ENCODE data around the gene DDX51.
A peak's percentile ranks its signal among the peaks of the same experiment; 100 is the strongest.

Gene DDX51

DNA sequence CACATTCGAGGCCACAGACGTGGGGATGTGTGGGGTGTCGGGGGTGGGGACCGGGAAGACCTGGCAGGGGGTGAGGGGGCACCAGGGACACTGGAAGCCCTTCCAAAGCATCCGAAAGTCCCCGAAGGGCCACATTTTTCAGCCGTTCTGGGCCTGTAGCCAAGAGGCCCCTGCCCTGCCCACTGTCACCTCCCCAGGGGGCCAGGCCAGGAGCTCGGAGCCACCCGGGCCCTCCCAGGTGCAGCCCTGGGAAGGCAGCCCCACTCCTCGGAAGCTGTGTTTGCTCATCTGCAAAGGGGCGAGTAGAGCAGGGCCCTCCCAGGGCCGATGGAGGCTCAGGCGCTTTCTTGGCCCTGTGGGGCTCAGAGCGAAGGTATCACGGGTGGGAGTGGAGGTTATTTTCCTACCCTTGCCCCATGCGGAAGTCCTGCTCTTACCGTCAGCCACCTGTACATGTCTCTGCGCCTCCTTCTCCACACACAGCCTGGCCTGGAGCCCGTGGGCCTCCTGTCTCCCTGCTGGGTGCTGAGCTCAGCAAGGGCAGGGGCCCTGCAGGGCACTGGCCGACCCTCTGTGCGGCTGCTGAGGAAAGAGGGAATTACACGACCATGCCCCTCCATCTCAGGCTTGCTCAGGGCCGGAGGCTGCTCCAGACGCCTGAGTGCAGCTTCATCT is 27.3 kb upstream of the DDX51 start:
- Histone ChIP-seq H3K27ac (ENCODE audit: low read length, poor library complexity, severe bottlenecking) (no peak overlapping the region), H3K79me1 (replicated peaks; ENCODE audit: low read length, poor library complexity, severe bottlenecking) (no peaks in the 10 kb centered on the region), H2AK5ac (ENCODE audit: low read length, severe bottlenecking) (no peak overlapping the region), H3K36me3 (ENCODE audit: control insufficient read depth in 1 of 2, insufficient read depth in 2 of 2, low read depth in 1 of 2, low read length in 2 of 2) (peaks cover 0 to 3% of the 10 kb centered on the region in 2 experiments), H3K4ac (ENCODE audit: low read depth in 1 of 2, low read length in 2 of 2) (no peak overlapping the region), H3K14ac (ENCODE audit: low read length in 2 of 2) (no peak overlapping the region), H3K4me1 (ENCODE audit: control insufficient read depth, insufficient read depth, low read depth, low read length) (peaks cover 1% of the 10 kb centered on the region), H2BK12ac (ENCODE audit: low read length in 2 of 2) (no peak overlapping the region), H3K9ac (ENCODE audit: low read length) (no peak overlapping the region), H3K27me3 (ENCODE audit: control insufficient read depth in 1 of 2, insufficient read depth in 1 of 2, low read length in 2 of 2) (peaks cover 18 to 83% of the 10 kb centered on the region in 2 experiments), H2AFZ (ENCODE audit: low read depth, low read length) (no peak overlapping the region), H3K23ac (ENCODE audit: low read length in 2 of 2) (peak overlapping the region in 1 of 2 experiments; percentile 28), H2BK15ac (ENCODE audit: low read depth, poor library complexity, severe bottlenecking) (no peak overlapping the region), H3K18ac (ENCODE audit: low read depth in 1 of 2, low read length in 2 of 2) (no peak overlapping the region), H4K8ac (ENCODE audit: low read length) (no peak overlapping the region), H3K9me3 (ENCODE audit: control insufficient read depth, low read length) (no peaks in the 10 kb centered on the region), H4K91ac (ENCODE audit: low read length) (no peak overlapping the region), H2BK120ac (ENCODE audit: low read depth, low read length) (no peak overlapping the region), H3K4me2 (ENCODE audit: low read length, poor library complexity, severe bottlenecking) (no peak overlapping the region), H2BK5ac (ENCODE audit: low read depth, low read length, poor library complexity, severe bottlenecking) (no peak overlapping the region), H3K4me3 (ENCODE audit: insufficient read depth in 1 of 2, low read depth in 1 of 2, low read length in 2 of 2) (no peak overlapping the region)
- 77% methylated on average over 24 of the region's 24 CpGs for WGBS
- no peak for DNase-seq

GRCh38 chr12:132170637-132171292 is 26.6 kb upstream of the DDX51 start:
- H3K9me3 ChIP-seq (ENCODE audit: control insufficient read depth, low read length), result no peaks in the 10 kb centered on the region
- no peak overlapping the region for H3K23ac ChIP-seq (ENCODE audit: low read length in 2 of 2)
- H2BK12ac ChIP-seq (ENCODE audit: low read length in 2 of 2), result no peak overlapping the region
- H3K9ac ChIP-seq (ENCODE audit: low read length), result no peak overlapping the region
- no peak for DNase-seq
- H2BK120ac ChIP-seq (ENCODE audit: low read depth, low read length), result no peak overlapping the region
- H2AFZ ChIP-seq (ENCODE audit: low read depth, low read length), result no peak overlapping the region
- no peak overlapping the region for H3K18ac ChIP-seq (ENCODE audit: low read depth in 1 of 2, low read length in 2 of 2)
- H3K27me3 ChIP-seq (ENCODE audit: control insufficient read depth in 1 of 2, insufficient read depth in 1 of 2, low read length in 2 of 2), result peaks cover 18 to 76% of the 10 kb centered on the region in 2 experiments
- H3K14ac ChIP-seq (ENCODE audit: low read length in 2 of 2), result no peak overlapping the region
- 93% methylated on average over 33 of the region's 33 CpGs for WGBS
- no peak overlapping the region for H4K91ac ChIP-seq (ENCODE audit: low read length)
- H2BK15ac ChIP-seq (ENCODE audit: low read depth, poor library complexity, severe bottlenecking), result no peak overlapping the region
- peaks cover 0 to 3% of the 10 kb centered on the region in 2 experiments for H3K36me3 ChIP-seq (ENCODE audit: control insufficient read depth in 1 of 2, insufficient read depth in 2 of 2, low read depth in 1 of 2, low read length in 2 of 2)
- no peak overlapping the region for H2BK5ac ChIP-seq (ENCODE audit: low read depth, low read length, poor library complexity, severe bottlenecking)
- H4K8ac ChIP-seq (ENCODE audit: low read length), result no peak overlapping the region
- H3K4me3 ChIP-seq (ENCODE audit: insufficient read depth in 1 of 2, low read depth in 1 of 2, low read length in 2 of 2), result no peak overlapping the region
- no peak overlapping the region for H3K4ac ChIP-seq (ENCODE audit: low read depth in 1 of 2, low read length in 2 of 2)
- H3K79me1 ChIP-seq (replicated peaks; ENCODE audit: low read length, poor library complexity, severe bottlenecking), result no peaks in the 10 kb centered on the region
- peaks cover 1% of the 10 kb centered on the region for H3K4me1 ChIP-seq (ENCODE audit: control insufficient read depth, insufficient read depth, low read depth, low read length)
- no peak overlapping the region for H3K4me2 ChIP-seq (ENCODE audit: low read length, poor library complexity, severe bottlenecking)
- H2AK5ac ChIP-seq (ENCODE audit: low read length, severe bottlenecking), result no peak overlapping the region
- H3K27ac ChIP-seq (ENCODE audit: low read length, poor library complexity, severe bottlenecking), result no peak overlapping the region

DNA sequence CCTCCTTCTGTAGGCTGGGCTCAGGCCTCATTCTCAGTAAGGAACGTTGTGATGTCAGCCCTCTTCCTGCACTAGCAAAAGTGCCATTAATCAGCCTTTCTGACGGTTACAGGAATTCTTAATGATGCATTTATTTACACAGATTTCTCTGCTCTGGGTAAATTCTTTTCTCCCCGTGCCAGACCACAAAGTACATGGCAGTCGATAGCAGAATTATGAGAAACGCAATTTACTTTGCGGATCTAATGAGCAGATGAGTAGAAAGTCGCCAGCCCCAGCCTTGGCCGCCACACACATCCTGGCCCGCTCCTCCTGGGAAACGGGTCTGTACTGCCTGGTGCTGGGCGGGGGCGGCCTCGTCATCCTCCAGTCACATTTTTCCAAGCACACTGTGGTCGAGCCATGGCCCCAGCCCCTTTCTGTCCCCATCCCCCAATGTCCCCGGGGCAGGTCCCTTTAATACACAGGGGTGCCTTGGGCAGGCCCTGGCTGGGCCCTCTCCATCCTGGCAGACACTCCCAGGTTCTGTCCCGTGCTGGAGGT is 26.0 kb upstream of the DDX51 start:
- no peak overlapping the region for H3K23ac ChIP-seq (ENCODE audit: low read length in 2 of 2)
- no peak overlapping the region for H3K18ac ChIP-seq (ENCODE audit: low read depth in 1 of 2, low read length in 2 of 2)
- H2BK120ac ChIP-seq (ENCODE audit: low read depth, low read length), result no peak overlapping the region
- no peak overlapping the region for H2AK5ac ChIP-seq (ENCODE audit: low read length, severe bottlenecking)
- no peak overlapping the region for H3K9ac ChIP-seq (ENCODE audit: low read length)
- no peak overlapping the region for H2BK12ac ChIP-seq (ENCODE audit: low read length in 2 of 2)
- 72% methylated on average over 16 of the region's 16 CpGs for WGBS
- no peak overlapping the region for H3K4me2 ChIP-seq (ENCODE audit: low read length, poor library complexity, severe bottlenecking)
- peaks cover 18 to 70% of the 10 kb centered on the region in 2 experiments for H3K27me3 ChIP-seq (ENCODE audit: control insufficient read depth in 1 of 2, insufficient read depth in 1 of 2, low read length in 2 of 2)
- H3K4me3 ChIP-seq (ENCODE audit: insufficient read depth in 1 of 2, low read depth in 1 of 2, low read length in 2 of 2), result no peak overlapping the region
- H3K79me1 ChIP-seq (replicated peaks; ENCODE audit: low read length, poor library complexity, severe bottlenecking), result no peaks in the 10 kb centered on the region
- H2BK15ac ChIP-seq (ENCODE audit: low read depth, poor library complexity, severe bottlenecking), result no peak overlapping the region
- no peak overlapping the region for H3K4ac ChIP-seq (ENCODE audit: low read depth in 1 of 2, low read length in 2 of 2)
- H3K14ac ChIP-seq (ENCODE audit: low read length in 2 of 2), result no peak overlapping the region
- H2AFZ ChIP-seq (ENCODE audit: low read depth, low read length), result no peak overlapping the region
- peaks cover 0 to 3% of the 10 kb centered on the region in 2 experiments for H3K36me3 ChIP-seq (ENCODE audit: control insufficient read depth in 1 of 2, insufficient read depth in 2 of 2, low read depth in 1 of 2, low read length in 2 of 2)
- DNase-seq, result peak; percentile 51
- H4K8ac ChIP-seq (ENCODE audit: low read length), result no peak overlapping the region
- no peak overlapping the region for H2BK5ac ChIP-seq (ENCODE audit: low read depth, low read length, poor library complexity, severe bottlenecking)
- H3K27ac ChIP-seq (ENCODE audit: low read length, poor library complexity, severe bottlenecking), result no peak overlapping the region
- H4K91ac ChIP-seq (ENCODE audit: low read length), result no peak overlapping the region
- H3K4me1 ChIP-seq (ENCODE audit: control insufficient read depth, insufficient read depth, low read depth, low read length), result peaks cover 1% of the 10 kb centered on the region
- no peaks in the 10 kb centered on the region for H3K9me3 ChIP-seq (ENCODE audit: control insufficient read depth, low read length)

GRCh38 chr12:132169376-132169775 is 25.3 kb upstream of the DDX51 start:
- Histone ChIP-seq H2BK15ac (ENCODE audit: low read depth, poor library complexity, severe bottlenecking) (no peak overlapping the region), H4K8ac (ENCODE audit: low read length) (peak overlapping the region; percentile 31), H3K4me2 (ENCODE audit: low read length, poor library complexity, severe bottlenecking) (no peak overlapping the region), H3K4me3 (ENCODE audit: insufficient read depth in 1 of 2, low read depth in 1 of 2, low read length in 2 of 2) (no peak overlapping the region), H2AFZ (ENCODE audit: low read depth, low read length) (no peak overlapping the region), H2AK5ac (ENCODE audit: low read length, severe bottlenecking) (no peak overlapping the region), H3K4ac (ENCODE audit: low read depth in 1 of 2, low read length in 2 of 2) (no peak overlapping the region), H3K27me3 (ENCODE audit: control insufficient read depth in 1 of 2, insufficient read depth in 1 of 2, low read length in 2 of 2) (peaks cover 16 to 64% of the 10 kb centered on the region in 2 experiments), H2BK12ac (ENCODE audit: low read length in 2 of 2) (no peak overlapping the region), H3K4me1 (ENCODE audit: control insufficient read depth, insufficient read depth, low read depth, low read length) (peaks cover 1% of the 10 kb centered on the region), H2BK120ac (ENCODE audit: low read depth, low read length) (no peak overlapping the region), H3K36me3 (ENCODE audit: control insufficient read depth in 1 of 2, insufficient read depth in 2 of 2, low read depth in 1 of 2, low read length in 2 of 2) (peaks cover 0 to 3% of the 10 kb centered on the region in 2 experiments), H4K91ac (ENCODE audit: low read length) (no peak overlapping the region), H3K23ac (ENCODE audit: low read length in 2 of 2) (no peak overlapping the region), H3K9me3 (ENCODE audit: control insufficient read depth, low read length) (no peaks in the 10 kb centered on the region), H3K9ac (ENCODE audit: low read length) (no peak overlapping the region), H3K14ac (ENCODE audit: low read length in 2 of 2) (no peak overlapping the region), H3K79me1 (replicated peaks; ENCODE audit: low read length, poor library complexity, severe bottlenecking) (no peaks in the 10 kb centered on the region), H3K27ac (ENCODE audit: low read length, poor library complexity, severe bottlenecking) (no peak overlapping the region), H3K18ac (ENCODE audit: low read depth in 1 of 2, low read length in 2 of 2) (no peak overlapping the region), H2BK5ac (ENCODE audit: low read depth, low read length, poor library complexity, severe bottlenecking) (no peak overlapping the region)
- no peak for DNase-seq
- WGBS, result 93% methylated on average over 12 of the region's 17 CpGs
